Liver (tissue), 9 donors: Measurements from ENCODE around the gene ABLIM2. TPM values are rescaled to one million over a fixed set of nuclear protein-coding genes. Genes with fewer than 3 reads are reported as not detected.
A peak's percentile ranks its signal among the peaks of the same experiment; 100 is the strongest.

ENCODE experiments used
- DNase-seq: peaks from one replicate; pipeline ENCODE4 v3.0.0-alpha.2; 2017; ENCODE audit warnings: low spot score
- H3K27ac ChIP-seq, 2 donors: one replicate each; pipeline ENCODE4 v1.7.0; 2013; ENCODE audit warnings: inconsistent platforms in 2 of 2, low read length in 2 of 2, control low read depth in 1 of 2, low read depth in 1 of 2, mild to moderate bottlenecking in 1 of 2
- H3K27me3 ChIP-seq, 4 donors: one replicate each; pipeline versions ENCODE4 v1.6.1 to v1.7.0; 2013; ENCODE audit warnings: low read length in 3 of 4, inconsistent platforms in 1 of 4, mild to moderate bottlenecking in 1 of 4, moderate library complexity in 1 of 4; ENCODE audit not compliant: control insufficient read depth in 4 of 4, insufficient read depth in 4 of 4
- H3K36me3 ChIP-seq, 4 donors: one replicate each; pipeline versions ENCODE4 v1.6.1 to v1.7.0; 2013; ENCODE audit warnings: low read length in 3 of 4, mild to moderate bottlenecking in 3 of 4, low read depth in 1 of 4, moderate library complexity in 1 of 4; ENCODE audit not compliant: control insufficient read depth in 4 of 4, insufficient read depth in 3 of 4
- H3K4me1 ChIP-seq, 4 donors: one replicate each; pipeline versions ENCODE4 v1.6.1 to v1.7.0; 2013; ENCODE audit warnings: low read length in 3 of 4, mild to moderate bottlenecking in 3 of 4, moderate library complexity in 1 of 4; ENCODE audit not compliant: control insufficient read depth in 4 of 4, insufficient read depth in 4 of 4
- H3K4me3 ChIP-seq, 3 donors: one replicate each; pipeline versions ENCODE4 v1.6.1 to v1.7.0; 2013; ENCODE audit warnings: low read length in 3 of 3, control low read depth in 1 of 3, low read depth in 1 of 3, mild to moderate bottlenecking in 1 of 3
- H3K9ac ChIP-seq, 2 donors: one replicate each; pipeline ENCODE4 v1.7.0; 2013; ENCODE audit warnings: low read length in 2 of 2, mild to moderate bottlenecking in 2 of 2, moderate library complexity in 2 of 2, control low read depth in 1 of 2, low read depth in 1 of 2
- H3K9me3 ChIP-seq, 4 donors: one replicate each; pipeline versions ENCODE4 v1.6.1 to v1.7.0; 2013; ENCODE audit warnings: low read length in 3 of 4; ENCODE audit not compliant: control insufficient read depth in 4 of 4
- CTCF ChIP-seq: fragments of 150-350 bp; IDR thresholded peaks from 2 replicates; pipeline ENCODE4 v1.5.1; 2017; ENCODE audit warnings: improper control_type of control experiment, low read depth, low read length; ENCODE audit not compliant: missing input control
- EGR1 ChIP-seq, 2 donors: IDR thresholded peaks; 2 replicates each; pipeline ENCODE4 v1.6.1; 2016 to 2018; ENCODE audit warnings: antibody characterized with exemption in 2 of 2, low read depth in 2 of 2
- FOXA1 ChIP-seq: IDR thresholded peaks from 2 replicates; pipeline ENCODE4 v1.6.1; 2016; ENCODE audit warnings: antibody characterized with exemption
- FOXA2 ChIP-seq: IDR thresholded peaks from 2 replicates; pipeline ENCODE4 v1.6.1; 2016; ENCODE audit warnings: antibody characterized with exemption
- GABPA ChIP-seq, 2 donors: IDR thresholded peaks in 1 of 2; conservative IDR thresholded peaks in 1 of 2; 2 replicates each; pipeline ENCODE4 v1.6.1; 2016; ENCODE audit warnings: antibody characterized with exemption in 2 of 2, mild to moderate bottlenecking in 1 of 2, moderate library complexity in 1 of 2
- HNF4A ChIP-seq, 2 donors: conservative IDR thresholded peaks; 2 replicates each; pipeline ENCODE4 v1.6.1; 2016; ENCODE audit warnings: antibody characterized with exemption in 2 of 2, mild to moderate bottlenecking in 2 of 2
- HNF4G ChIP-seq: IDR thresholded peaks from 2 replicates; pipeline ENCODE4 v1.6.1; 2016; ENCODE audit warnings: antibody characterized with exemption
- JUND ChIP-seq, 2 donors: IDR thresholded peaks; 2 replicates each; pipeline ENCODE4 v1.6.1; 2016; ENCODE audit warnings: antibody characterized with exemption in 2 of 2
- MAX ChIP-seq: IDR thresholded peaks from 2 replicates; pipeline ENCODE4 v1.6.1; 2016; ENCODE audit warnings: antibody characterized with exemption
- NR2F2 ChIP-seq: IDR thresholded peaks from 2 replicates; pipeline ENCODE4 v1.6.1; 2016; ENCODE audit warnings: antibody characterized with exemption
- RAD21 ChIP-seq, 2 donors: IDR thresholded peaks; 2 replicates each; pipeline ENCODE4 v1.6.1; 2016; ENCODE audit warnings: antibody characterized with exemption in 2 of 2, mild to moderate bottlenecking in 2 of 2
- REST ChIP-seq: IDR thresholded peaks from 2 replicates; pipeline ENCODE4 v1.6.1; 2016; ENCODE audit warnings: antibody characterized with exemption, mild to moderate bottlenecking
- RXRA ChIP-seq, 2 donors: IDR thresholded peaks; 2 replicates each; pipeline ENCODE4 v1.6.1; 2017 to 2018; ENCODE audit warnings: antibody characterized with exemption in 2 of 2, mild to moderate bottlenecking in 1 of 2
- SP1 ChIP-seq: IDR thresholded peaks from 2 replicates; pipeline ENCODE4 v1.6.1; 2018; ENCODE audit warnings: antibody characterized with exemption, mild to moderate bottlenecking
- TAF1 ChIP-seq: conservative IDR thresholded peaks from 2 replicates; pipeline ENCODE4 v1.6.1; 2016; ENCODE audit warnings: antibody characterized with exemption, mild to moderate bottlenecking
- YY1 ChIP-seq: IDR thresholded peaks from 2 replicates; pipeline ENCODE4 v1.6.1; 2016; ENCODE audit warnings: antibody characterized with exemption, mild to moderate bottlenecking
- WGBS: extraction: QIAGEN DNeasy Blood & Tissue Kit; methylation state at CpG from one replicate; pipeline ENCODE4 v1.1.7; 2013; 5-methylcytosine and 5-hydroxymethylcytosine counted together
- polyA plus RNA-seq, 2 donors: library from polyadenylated mRNA; stranded (reverse) in 1 of 2; unstranded in 1 of 2; fragments of 200-250 nt in 1 of 2; fragments of >200 nt in 1 of 2; fragmentation: Nextera tagmentation in 1 of 2; extraction: Ambion mirVana in 1 of 2; gene quantifications; one replicate each; pipeline versions ENCODE4 v1.2.1 to v1.2.3, GENCODE V29; 2013 to 2015
- total RNA-seq, 2 donors: library from RNA; depleted of rRNA; stranded (reverse); fragments of >200 nt; gene quantifications; one replicate each; pipeline ENCODE4 v1.2.3, GENCODE V29; 2014
- TF ChIP-seq, protein P1 (sequence below): IDR thresholded peaks from 2 replicates; pipeline ENCODE4 v1.6.1; 2016; ENCODE audit warnings: antibody characterized with exemption
- TF ChIP-seq, protein P2 (sequence below): IDR thresholded peaks from 2 replicates; pipeline ENCODE4 v1.6.1; 2016; ENCODE audit warnings: antibody characterized with exemption
- donor health status: healthy.
- donor health status: healthy.
- donor health status: healthy.
- donor health status: healthy.
- donor health status: healthy.

The ABLIM2 gene
- total and polyA plus RNA-seq, 4 donors: 0.75 to 2.5 (median 0.93) TPM

GRCh38 chr4:7971881-7972500 is 186.6 kb downstream of the ABLIM2 start:
- no peak for DNase-seq
- Histone ChIP-seq H3K36me3 (no peaks in the 10 kb centered on the region), H3K9me3 (no peaks in the 10 kb centered on the region), H3K27ac (peak overlapping the region in 1 of 2 donors; percentile 33), H3K27me3 (no peaks in the 10 kb centered on the region), H3K4me3 (no peak overlapping the region), H3K9ac (no peak overlapping the region), H3K4me1 (peaks cover 0 to 5% (median 1%) of the 10 kb centered on the region in 4 donors)
- 78% methylated on average over 13 of the region's 13 CpGs for WGBS
- no peak for TF ChIP-seq HNF4A (conservative IDR thresholded peaks at IDR 0.05)
- no peak for TF ChIP-seq RXRA (IDR thresholded peaks at IDR 0.05)
- no peak for TF ChIP-seq NR2F2
- no peak for TF ChIP-seq TAF1
- TF ChIP-seq, protein P1, sequence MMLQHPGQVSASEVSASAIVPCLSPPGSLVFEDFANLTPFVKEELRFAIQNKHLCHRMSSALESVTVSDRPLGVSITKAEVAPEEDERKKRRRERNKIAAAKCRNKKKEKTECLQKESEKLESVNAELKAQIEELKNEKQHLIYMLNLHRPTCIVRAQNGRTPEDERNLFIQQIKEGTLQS: no peak
- no peak for TF ChIP-seq REST
- TF ChIP-seq GABPA (IDR thresholded peaks at IDR 0.05 in 1 of 2, conservative IDR thresholded peaks at IDR 0.05 in 1 of 2): no peak
- no peak for TF ChIP-seq EGR1 (IDR thresholded peaks at IDR 0.05; ENCODE audit: low read depth in 2 of 2)
- TF ChIP-seq, protein P2, sequence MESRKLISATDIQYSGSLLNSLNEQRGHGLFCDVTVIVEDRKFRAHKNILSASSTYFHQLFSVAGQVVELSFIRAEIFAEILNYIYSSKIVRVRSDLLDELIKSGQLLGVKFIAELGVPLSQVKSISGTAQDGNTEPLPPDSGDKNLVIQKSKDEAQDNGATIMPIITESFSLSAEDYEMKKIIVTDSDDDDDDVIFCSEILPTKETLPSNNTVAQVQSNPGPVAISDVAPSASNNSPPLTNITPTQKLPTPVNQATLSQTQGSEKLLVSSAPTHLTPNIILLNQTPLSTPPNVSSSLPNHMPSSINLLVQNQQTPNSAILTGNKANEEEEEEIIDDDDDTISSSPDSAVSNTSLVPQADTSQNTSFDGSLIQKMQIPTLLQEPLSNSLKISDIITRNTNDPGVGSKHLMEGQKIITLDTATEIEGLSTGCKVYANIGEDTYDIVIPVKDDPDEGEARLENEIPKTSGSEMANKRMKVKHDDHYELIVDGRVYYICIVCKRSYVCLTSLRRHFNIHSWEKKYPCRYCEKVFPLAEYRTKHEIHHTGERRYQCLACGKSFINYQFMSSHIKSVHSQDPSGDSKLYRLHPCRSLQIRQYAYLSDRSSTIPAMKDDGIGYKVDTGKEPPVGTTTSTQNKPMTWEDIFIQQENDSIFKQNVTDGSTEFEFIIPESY: no peak
- TF ChIP-seq CTCF: no peak
- no peak for TF ChIP-seq SP1
- TF ChIP-seq MAX: no peak
- TF ChIP-seq HNF4G: no peak
- TF ChIP-seq RAD21 (IDR thresholded peaks at IDR 0.05): no peak
- no peak for TF ChIP-seq FOXA2
- no peak for TF ChIP-seq JUND (IDR thresholded peaks at IDR 0.05)
- no peak for TF ChIP-seq FOXA1
- TF ChIP-seq YY1: no peak
